Uterus (tissue), 2 donors: Measurements from ENCODE around the gene CCDC186.

Experiments
- CTCF ChIP-seq, 4 experiments: fragments of 200-600 bp in 2 of 4; fragments of 450-650 bp in 2 of 4; sonication (generic) in 2 of 4; IDR thresholded peaks; one replicate each; pipeline ENCODE4 v1.5.1; 2016 to 2019; ENCODE audit warnings: antibody characterized with exemption in 4 of 4, mild to moderate bottlenecking in 2 of 4, moderate library complexity in 1 of 4
- POLR2A ChIP-seq, 2 donors: fragments of 450-650 bp; IDR thresholded peaks; one replicate each; pipeline ENCODE4 v1.6.1; 2016; ENCODE audit warnings: antibody characterized with exemption in 2 of 2, mild to moderate bottlenecking in 1 of 2, moderate library complexity in 1 of 2

DNA sequence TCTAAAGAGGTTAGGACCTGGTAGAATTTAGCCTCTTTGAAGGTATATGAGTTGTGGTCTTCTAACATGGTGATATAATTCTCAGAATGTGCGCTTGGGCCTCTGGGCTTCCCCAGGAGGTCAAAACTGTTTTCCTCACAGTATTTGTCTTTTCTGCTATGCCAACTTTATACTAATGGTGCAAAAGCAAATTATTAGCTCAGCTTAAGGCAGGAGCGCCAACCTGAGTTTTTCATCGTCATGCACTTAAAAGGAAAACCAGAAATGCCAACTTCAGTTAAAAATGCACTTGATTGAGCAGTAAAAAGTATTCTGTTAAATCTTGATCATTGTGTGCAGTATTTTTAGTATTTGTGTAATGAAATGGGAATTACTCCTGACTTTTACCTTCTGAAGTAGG lies 14.9 kb upstream of the CCDC186 start:
- TF ChIP-seq CTCF (IDR thresholded peaks at IDR 0.05): no peak
- TF ChIP-seq POLR2A (IDR thresholded peaks at IDR 0.05): no peak
